ENCODE measurements around the gene DCAF7.

The DCAF7 gene

GRCh38 chr17:63573634-63574033 lies 23.4 kb downstream of the DCAF7 start:
- Histone ChIP-seq H3K4me1 (ENCODE audit: low read length) (no peaks in the 10 kb centered on the region), H3K9me3 (ENCODE audit: insufficient read depth, low read length) (no peaks in the 10 kb centered on the region), H3K36me3 (replicated peaks; ENCODE audit: low read depth, low read length) (no peaks in the 10 kb centered on the region), H3K27me3 (ENCODE audit: low read depth, low read length) (no peaks in the 10 kb centered on the region), H3K4me2 (ENCODE audit: low read length) (no peak overlapping the region), H3K79me2 (ENCODE audit: low read length) (peaks cover 61% of the 10 kb centered on the region), H3K4me3 (ENCODE audit: low read length) (no peak overlapping the region), H4K20me1 (ENCODE audit: insufficient read depth, low read length) (peaks cover 47% of the 10 kb centered on the region), H3K9ac (ENCODE audit: low read length) (no peak overlapping the region), H2AFZ (ENCODE audit: low read depth, low read length) (no peak overlapping the region), H3K27ac (ENCODE audit: low read length) (no peak overlapping the region)
- TF ChIP-seq EZH2phosphoT487 (IDR thresholded peaks at IDR 0.05; ENCODE audit: low read depth): no peak
- TF ChIP-seq CTCF (IDR thresholded peaks at IDR 0.05; ENCODE audit: low read depth, low read length): no peak

- peaks cover 28% of the 10 kb centered on the region for H3K79me2 ChIP-seq (ENCODE audit: low read length)
- H3K36me3 ChIP-seq (replicated peaks; ENCODE audit: low read depth, low read length): peaks cover 29% of the 10 kb centered on the region
Observed at GRCh38 chr17:63578027-63578768, 27.9 kb downstream of the DCAF7 start.

GRCh38 chr17:63578769-63579111 lies 28.5 kb downstream of the DCAF7 start:
- peaks cover 34% of the 10 kb centered on the region for H3K36me3 ChIP-seq (replicated peaks; ENCODE audit: low read depth, low read length)
- H3K9me3 ChIP-seq (ENCODE audit: insufficient read depth, low read length): no peaks in the 10 kb centered on the region
- H4K20me1 ChIP-seq (ENCODE audit: insufficient read depth, low read length): peaks cover 22% of the 10 kb centered on the region
- no peak overlapping the region for H3K4me2 ChIP-seq (ENCODE audit: low read length)
- peaks cover 25% of the 10 kb centered on the region for H3K79me2 ChIP-seq (ENCODE audit: low read length)
- TF ChIP-seq EZH2phosphoT487 (IDR thresholded peaks at IDR 0.05; ENCODE audit: low read depth): no peak
- no peak for TF ChIP-seq CTCF (IDR thresholded peaks at IDR 0.05; ENCODE audit: low read depth, low read length)
- H3K27me3 ChIP-seq (ENCODE audit: low read depth, low read length): no peaks in the 10 kb centered on the region
- H3K27ac ChIP-seq (ENCODE audit: low read length): no peak overlapping the region
- H3K9ac ChIP-seq (ENCODE audit: low read length): no peak overlapping the region
- H3K4me3 ChIP-seq (ENCODE audit: low read length): no peak overlapping the region
- no peak overlapping the region for H2AFZ ChIP-seq (ENCODE audit: low read depth, low read length)
- no peaks in the 10 kb centered on the region for H3K4me1 ChIP-seq (ENCODE audit: low read length)

More at GRCh38 chr17:63578027-63578768, 27.9 kb downstream of the DCAF7 start:
- Histone ChIP-seq H3K4me1 (ENCODE audit: low read length) (no peaks in the 10 kb centered on the region), H3K4me2 (ENCODE audit: low read length) (no peak overlapping the region), H3K9me3 (ENCODE audit: insufficient read depth, low read length) (no peaks in the 10 kb centered on the region), H2AFZ (ENCODE audit: low read depth, low read length) (no peak overlapping the region), H3K4me3 (ENCODE audit: low read length) (no peak overlapping the region), H3K9ac (ENCODE audit: low read length) (no peak overlapping the region), H4K20me1 (ENCODE audit: insufficient read depth, low read length) (peaks cover 23% of the 10 kb centered on the region), H3K27me3 (ENCODE audit: low read depth, low read length) (no peaks in the 10 kb centered on the region), H3K27ac (ENCODE audit: low read length) (no peak overlapping the region)
- no peak for TF ChIP-seq EZH2phosphoT487 (IDR thresholded peaks at IDR 0.05; ENCODE audit: low read depth)
- TF ChIP-seq CTCF (IDR thresholded peaks at IDR 0.05; ENCODE audit: low read depth, low read length): no peak

GRCh38 chr17:63579633-63580032 lies 29.4 kb downstream of the DCAF7 start:
- Histone ChIP-seq H3K36me3 (replicated peaks; ENCODE audit: low read depth, low read length) (peaks cover 37% of the 10 kb centered on the region), H3K27me3 (ENCODE audit: low read depth, low read length) (no peaks in the 10 kb centered on the region), H3K4me2 (ENCODE audit: low read length) (no peak overlapping the region), H3K9me3 (ENCODE audit: insufficient read depth, low read length) (no peaks in the 10 kb centered on the region), H3K4me3 (ENCODE audit: low read length) (no peak overlapping the region), H3K27ac (ENCODE audit: low read length) (no peak overlapping the region), H3K4me1 (ENCODE audit: low read length) (no peaks in the 10 kb centered on the region), H3K79me2 (ENCODE audit: low read length) (peaks cover 18% of the 10 kb centered on the region), H2AFZ (ENCODE audit: low read depth, low read length) (no peak overlapping the region), H4K20me1 (ENCODE audit: insufficient read depth, low read length) (peaks cover 15% of the 10 kb centered on the region), H3K9ac (ENCODE audit: low read length) (no peak overlapping the region)
- TF ChIP-seq CTCF (IDR thresholded peaks at IDR 0.05; ENCODE audit: low read depth, low read length) (no peak), EZH2phosphoT487 (IDR thresholded peaks at IDR 0.05; ENCODE audit: low read depth) (no peak)
